NCI-H1105 treated with DMSO at 0.1 percent for 48 hours (cell line): ENCODE results near the gene HMCN2.
"Not testable (repeated sequence)": the region's sequence is repeated elsewhere in the genome, so short reads cannot be mapped to it uniquely, and the experiment has no call there.

ENCODE experiments used
- DNase-seq: peaks from one replicate; lab custom pipeline; 2025; lab: John Stamatoyannopoulos, UW

HMCN2 gene

GRCh38 chr9:130393681-130394071, 128.1 kb downstream of the HMCN2 start:
- no peak for DNase-seq

GRCh38 chr9:130394320-130394719, 128.8 kb downstream of the HMCN2 start:
- no peak for DNase-seq

GRCh38 chr9:130394814-130395470, 129.4 kb downstream of the HMCN2 start:
- DNase-seq, result no peak

- no peak for DNase-seq
These were observed 130.4 kb downstream of the HMCN2 start for GRCh38 chr9:130395810-130396435.

GRCh38 chr9:130396581-130396980, 131.0 kb downstream of the HMCN2 start:
- DNase-seq, result no peak

- no peak for DNase-seq
These were observed 133.1 kb downstream of the HMCN2 start for GRCh38 chr9:130398487-130399240.

GRCh38 chr9:130399768-130400167, 134.2 kb downstream of the HMCN2 start:
- no peak for DNase-seq

GRCh38 chr9:130400870-130401269, 135.3 kb downstream of the HMCN2 start:
- no peak for DNase-seq

- not testable (repeated sequence) for DNase-seq
These were observed 136.2 kb downstream of the HMCN2 start for GRCh38 chr9:130401742-130402141.

GRCh38 chr9:130402243-130402642, 136.7 kb downstream of the HMCN2 start:
- DNase-seq, result no peak

- no peak for DNase-seq
These were observed 137.3 kb downstream of the HMCN2 start for GRCh38 chr9:130402645-130403440.

GRCh38 chr9:130405657-130406257, 140.2 kb downstream of the HMCN2 start:
- no peak for DNase-seq

GRCh38 chr9:130406278-130406895, 140.8 kb downstream of the HMCN2 start:
- no peak for DNase-seq

- DNase-seq, result no peak
These were observed 142.5 kb downstream of the HMCN2 start for GRCh38 chr9:130407916-130408663.

GRCh38 chr9:130408669-130409068, 143.1 kb downstream of the HMCN2 start:
- no peak for DNase-seq

GRCh38 chr9:130409246-130409645, 143.7 kb downstream of the HMCN2 start:
- DNase-seq, result no peak

- no peak for DNase-seq
These were observed 144.9 kb downstream of the HMCN2 start for GRCh38 chr9:130410443-130410842.

- DNase-seq, result no peak
These were observed 146.0 kb downstream of the HMCN2 start for GRCh38 chr9:130411566-130411915.

GRCh38 chr9:130414081-130414731, 148.6 kb downstream of the HMCN2 start:
- DNase-seq, result no peak
